Measurements from ENCODE around the gene PRR7.

Gene PRR7

GRCh38 chr5:177499842-177500241 is 53.2 kb downstream of the PRR7 start:
- no peak for DNase-seq (ENCODE audit: low read depth)

DNA sequence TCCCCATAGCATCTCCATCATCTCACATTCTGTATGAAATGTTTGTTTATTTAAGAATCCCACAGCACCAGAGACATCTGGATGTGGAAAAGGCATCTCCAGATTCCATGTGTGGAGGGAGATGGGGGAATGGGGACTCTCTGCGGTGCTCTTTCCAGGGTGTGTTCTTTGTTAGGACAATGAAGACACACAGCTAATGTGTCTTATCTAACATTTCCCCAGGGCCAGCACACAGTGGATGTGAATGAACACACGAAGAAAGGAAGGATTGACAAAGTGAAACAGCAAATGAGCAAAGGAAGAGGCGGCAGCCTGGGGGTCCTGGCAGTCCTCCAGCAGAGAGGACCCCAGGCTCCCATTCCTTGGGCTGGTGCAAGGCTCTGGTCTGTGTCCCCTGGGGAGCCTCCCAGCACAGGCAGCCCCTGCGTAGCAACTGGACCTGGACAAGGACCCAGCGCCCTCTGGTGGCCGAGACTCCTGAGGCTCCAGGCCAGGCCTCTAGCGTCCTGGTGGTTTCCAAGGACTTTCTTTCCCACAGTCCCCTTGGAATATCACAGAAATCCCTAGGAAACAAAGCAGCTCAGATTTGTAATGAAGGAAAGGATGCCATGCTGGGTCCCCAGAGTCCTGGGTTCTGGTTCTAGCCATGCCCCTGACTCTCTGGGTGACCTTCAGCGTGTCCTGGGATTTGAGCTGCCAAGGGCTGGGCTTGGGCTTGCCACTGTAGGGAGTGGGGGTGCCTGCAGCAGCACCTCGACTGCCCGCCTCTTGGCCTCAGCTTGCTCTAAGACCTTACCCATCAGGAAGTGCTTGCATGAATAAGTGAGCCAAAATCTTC is 54.3 kb downstream of the PRR7 start:
- peak; percentile 73 for DNase-seq (ENCODE audit: low read depth)

- no peak for DNase-seq (ENCODE audit: low read depth)
Measured at GRCh38 chr5:177501874-177502678, 55.5 kb downstream of the PRR7 start.

- no peak for DNase-seq (ENCODE audit: low read depth)
Measured at GRCh38 chr5:177502886-177503285, 56.3 kb downstream of the PRR7 start.

DNA sequence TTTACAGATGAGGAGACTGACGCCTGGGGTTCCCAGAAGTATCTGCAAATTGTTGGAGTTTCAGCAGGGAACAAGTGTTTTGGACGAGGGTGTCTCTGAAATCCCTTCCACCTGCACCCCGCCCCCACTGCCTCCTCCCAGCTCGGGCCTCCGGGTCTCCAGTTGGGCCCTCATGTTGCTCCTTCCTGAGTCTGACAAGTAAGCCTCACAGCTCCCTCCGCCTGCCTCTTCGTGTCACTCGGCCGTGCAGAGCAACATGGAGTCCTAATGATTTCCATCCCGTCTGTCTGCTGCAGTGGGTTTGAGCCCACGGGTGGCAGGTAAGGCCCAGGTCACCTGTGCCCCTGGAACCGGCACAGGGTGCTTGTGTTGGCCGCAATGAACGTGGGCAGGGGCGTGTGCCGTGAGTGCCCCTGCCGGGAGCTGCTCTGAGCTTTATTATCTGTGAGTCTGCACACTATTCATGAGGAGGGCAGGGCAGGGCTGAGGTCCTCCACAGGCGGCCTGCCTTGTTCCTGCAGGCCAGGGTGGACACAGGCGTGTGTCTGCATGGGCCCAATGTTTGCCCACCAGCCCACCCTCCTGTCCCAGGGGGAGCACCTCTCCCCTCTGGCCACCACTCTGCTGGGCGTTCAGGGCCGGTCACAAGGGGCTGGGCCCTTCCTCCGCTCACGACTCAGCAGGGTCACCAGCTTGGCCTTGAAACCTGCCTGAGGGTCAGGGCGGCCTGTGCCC is 56.9 kb downstream of the PRR7 start:
- DNase-seq (ENCODE audit: low read depth) = no peak

DNA sequence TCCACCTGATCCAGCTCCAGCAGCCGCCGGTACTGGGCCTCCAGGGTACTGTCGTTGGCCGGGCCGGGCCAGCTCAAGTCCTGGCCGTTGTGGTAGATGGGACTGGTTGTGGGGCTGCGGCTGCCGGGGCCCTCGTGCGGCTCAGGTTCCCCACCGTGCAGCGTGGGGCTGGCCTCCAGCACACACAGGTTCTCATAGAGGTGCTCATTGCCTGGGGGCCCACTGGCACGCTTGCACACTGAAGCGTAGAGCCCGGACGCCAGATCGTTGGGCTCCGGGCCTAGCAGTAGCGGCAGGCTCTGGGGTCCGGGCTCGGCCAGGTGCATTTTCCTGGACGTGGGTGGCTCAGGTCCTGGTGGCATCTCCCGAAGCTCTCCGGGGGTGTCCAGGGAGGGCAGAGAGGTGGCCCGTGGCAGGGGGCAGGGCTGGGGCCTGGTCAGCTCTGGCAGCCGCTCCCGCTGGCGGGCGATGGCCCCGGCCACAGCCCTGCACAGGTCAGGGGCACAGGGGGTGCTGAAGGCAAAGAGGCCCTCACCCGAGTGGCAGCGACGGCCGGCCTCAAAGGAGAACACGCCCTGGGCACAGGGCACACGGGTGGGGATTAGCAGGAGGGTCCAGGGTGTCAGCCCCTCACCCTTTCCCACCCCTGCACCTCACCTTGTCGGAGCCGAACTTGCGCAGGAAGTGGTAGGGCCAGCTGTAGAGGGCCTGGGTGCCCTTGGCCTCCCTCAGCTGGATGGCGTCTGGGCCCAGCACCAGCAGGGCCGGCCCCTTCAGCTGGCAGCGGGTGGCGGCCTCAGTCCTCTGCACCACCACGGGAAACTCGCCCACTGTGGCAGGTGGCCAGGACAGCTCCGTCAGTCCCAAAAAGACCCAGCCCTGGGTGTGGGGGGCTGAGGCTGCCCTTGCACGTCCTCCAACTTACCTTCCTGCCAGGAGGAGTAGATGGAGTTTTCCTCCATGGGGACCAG is 57.8 kb downstream of the PRR7 start:
- DNase-seq (ENCODE audit: low read depth) = no peak

- DNase-seq (ENCODE audit: low read depth) = no peak
Measured at GRCh38 chr5:177505075-177505474, 58.5 kb downstream of the PRR7 start.

Data from amniotic epithelial cell (primary cell).